Measurements from ENCODE around the gene STAC2. TPM values are rescaled to one million over a fixed set of nuclear protein-coding genes. Genes with fewer than 3 reads are reported as not detected.
"Not testable (repeated sequence)": the region's sequence is repeated elsewhere in the genome, so short reads cannot be mapped to it uniquely, and the experiment has no call there.

STAC2 gene
- total and polyA plus RNA-seq, 7 donors: under 0.01 to 1.1 (median 0.31) TPM; not detected in 1

DNA sequence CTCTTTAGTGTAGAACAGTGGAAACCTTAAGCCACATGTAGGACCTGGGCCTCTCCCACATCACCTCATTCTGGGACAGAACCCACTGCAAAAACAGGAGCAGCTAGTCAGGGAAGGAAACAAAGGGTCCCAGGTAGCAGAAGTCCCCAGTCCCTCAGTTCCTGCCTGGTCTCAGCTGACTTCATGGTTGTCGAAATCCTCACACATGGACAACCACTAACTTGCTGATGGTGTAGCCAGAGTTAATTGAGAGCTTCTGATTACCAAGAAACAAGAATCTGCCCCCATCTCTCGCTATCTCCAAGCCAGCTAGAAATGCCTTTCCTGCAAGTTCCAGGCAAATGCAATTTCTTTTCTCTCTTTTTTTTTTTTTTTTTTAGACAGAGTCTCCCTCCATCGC is 56.2 kb downstream of the STAC2 start:
- Histone ChIP-seq H3K36me3 (no peaks in the 10 kb centered on the region), H3K4me3 (no peak overlapping the region), H3K27me3 (no peaks in the 10 kb centered on the region), H3K27ac (no peak overlapping the region), H3K9me3 (no peaks in the 10 kb centered on the region), H3K4me1 (peaks cover 0 to 20% (median 9%) of the 10 kb centered on the region in 4 donors)
- 78 to 82% methylated on average over 3 of the region's 3 CpGs for WGBS, 2 donors
- DNase-seq: no peak
- TF ChIP-seq POLR2A (IDR thresholded peaks at IDR 0.05): no peak
- TF ChIP-seq, protein P1, sequence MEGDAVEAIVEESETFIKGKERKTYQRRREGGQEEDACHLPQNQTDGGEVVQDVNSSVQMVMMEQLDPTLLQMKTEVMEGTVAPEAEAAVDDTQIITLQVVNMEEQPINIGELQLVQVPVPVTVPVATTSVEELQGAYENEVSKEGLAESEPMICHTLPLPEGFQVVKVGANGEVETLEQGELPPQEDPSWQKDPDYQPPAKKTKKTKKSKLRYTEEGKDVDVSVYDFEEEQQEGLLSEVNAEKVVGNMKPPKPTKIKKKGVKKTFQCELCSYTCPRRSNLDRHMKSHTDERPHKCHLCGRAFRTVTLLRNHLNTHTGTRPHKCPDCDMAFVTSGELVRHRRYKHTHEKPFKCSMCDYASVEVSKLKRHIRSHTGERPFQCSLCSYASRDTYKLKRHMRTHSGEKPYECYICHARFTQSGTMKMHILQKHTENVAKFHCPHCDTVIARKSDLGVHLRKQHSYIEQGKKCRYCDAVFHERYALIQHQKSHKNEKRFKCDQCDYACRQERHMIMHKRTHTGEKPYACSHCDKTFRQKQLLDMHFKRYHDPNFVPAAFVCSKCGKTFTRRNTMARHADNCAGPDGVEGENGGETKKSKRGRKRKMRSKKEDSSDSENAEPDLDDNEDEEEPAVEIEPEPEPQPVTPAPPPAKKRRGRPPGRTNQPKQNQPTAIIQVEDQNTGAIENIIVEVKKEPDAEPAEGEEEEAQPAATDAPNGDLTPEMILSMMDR (IDR thresholded peaks at IDR 0.05): no peak
- TF ChIP-seq POLR2AphosphoS5 (IDR thresholded peaks at IDR 0.05): no peak
- no peak for TF ChIP-seq EP300 (IDR thresholded peaks at IDR 0.05)
- intact Hi-C loops (cut with DNase I): loop anchor here (5.0 kb wide), 1 partner anchor 63 kb away; no protein-coding TSS in a partner anchor

DNA sequence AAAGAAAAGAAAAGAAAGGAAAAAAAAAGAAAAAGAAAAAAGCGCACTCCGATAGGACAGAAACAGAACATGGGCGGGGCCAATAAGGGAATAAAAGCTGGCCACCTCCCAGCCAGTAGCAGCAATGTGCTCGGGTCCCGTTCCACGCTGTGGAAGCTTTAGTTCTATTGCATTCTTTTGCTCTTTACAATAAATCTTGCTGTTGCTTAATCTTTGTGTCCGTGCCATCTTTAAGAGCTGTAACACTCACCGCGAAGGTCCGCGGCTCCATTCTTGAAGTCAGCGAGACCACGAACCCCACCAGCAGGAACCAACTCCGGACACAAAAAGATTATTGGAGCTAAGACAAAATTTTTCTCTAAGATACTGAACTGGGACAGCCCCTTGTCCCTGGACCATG is 56.6 kb downstream of the STAC2 start:
- 76 to 77% methylated on average over 14 of the region's 14 CpGs for WGBS, 2 donors
- no peak for DNase-seq

DNA sequence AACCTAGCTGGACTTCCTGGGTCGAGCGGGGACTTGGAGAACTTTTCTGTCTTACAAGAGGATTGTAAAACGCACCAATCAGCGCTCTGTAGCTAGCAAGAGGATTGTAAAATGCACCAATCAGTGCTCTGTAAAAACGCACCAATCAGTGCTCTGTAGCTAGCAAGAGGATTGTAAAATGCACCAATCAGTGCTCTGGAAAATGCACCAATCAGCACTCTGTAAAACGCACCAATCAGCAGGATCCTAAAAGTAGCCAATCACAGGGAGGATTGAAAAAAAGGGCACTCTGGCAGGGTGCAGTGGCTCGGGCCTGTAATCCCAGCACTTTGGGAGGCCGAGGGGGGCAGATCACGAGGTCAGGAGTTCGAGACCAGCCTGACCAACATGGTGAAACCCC is 57.2 kb downstream of the STAC2 start:
- not testable (repeated sequence) for DNase-seq, H3K4me3 ChIP-seq, H3K27ac ChIP-seq, H3K36me3 ChIP-seq, H3K9me3 ChIP-seq, H3K27me3 ChIP-seq
- peaks cover 0 to 25% (median 16%) of the 10 kb centered on the region in 4 donors for H3K4me1 ChIP-seq
- intact Hi-C loops (cut with DNase I): loop anchor here (5.0 kb wide), 1 partner anchor 64 kb away; no protein-coding TSS in a partner anchor
- WGBS, 2 donors: 93 to 95% methylated on average over 10 of the region's 10 CpGs

More for the DNA sequence above, 56.6 kb downstream of the STAC2 start:
- intact Hi-C loops (cut with DNase I): loop anchor here (5.0 kb wide), 1 partner anchor 63 kb away; no protein-coding TSS in a partner anchor
- TF ChIP-seq POLR2AphosphoS5 (IDR thresholded peaks at IDR 0.05) (no peak), POLR2A (IDR thresholded peaks at IDR 0.05) (no peak)
- Histone ChIP-seq H3K27me3 (no peaks in the 10 kb centered on the region), H3K27ac (no peak overlapping the region), H3K36me3 (no peaks in the 10 kb centered on the region), H3K4me1 (peaks cover 0 to 21% (median 12%) of the 10 kb centered on the region in 4 donors), H3K4me3 (no peak overlapping the region), H3K9me3 (no peaks in the 10 kb centered on the region)

DNA sequence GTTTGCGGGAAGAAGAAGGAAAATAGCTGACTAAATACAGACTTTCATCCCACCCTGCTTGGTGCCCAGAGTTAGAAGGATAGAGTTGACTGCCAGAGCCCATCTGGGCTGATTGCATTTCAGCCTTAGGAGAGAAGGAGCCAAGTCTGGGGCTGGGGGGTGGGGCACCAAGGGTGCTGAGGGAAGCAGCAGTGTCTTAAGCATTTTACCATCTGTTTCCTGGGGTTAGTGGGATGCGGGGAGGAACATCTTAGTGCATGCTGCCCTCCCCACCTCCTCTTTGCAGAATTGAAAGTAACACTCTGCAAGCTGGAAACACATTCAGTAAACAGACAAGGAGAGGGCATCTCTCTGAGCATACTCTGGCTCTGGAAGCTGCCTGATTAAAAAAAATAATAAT is 58.3 kb downstream of the STAC2 start:
- no peak overlapping the region for H3K4me3 ChIP-seq
- intact Hi-C loops (cut with DNase I): loop anchor here (5.0 kb wide), 1 partner anchor 65 kb away; no protein-coding TSS in a partner anchor
- no peak for DNase-seq
- no peaks in the 10 kb centered on the region for H3K9me3 ChIP-seq
- TF ChIP-seq POLR2A (IDR thresholded peaks at IDR 0.05): no peak
- 23 to 54% methylated on average over 2 of the region's 2 CpGs for WGBS, 2 donors
- H3K36me3 ChIP-seq: no peaks in the 10 kb centered on the region
- H3K27me3 ChIP-seq: no peaks in the 10 kb centered on the region
- no peak overlapping the region for H3K27ac ChIP-seq
- H3K4me1 ChIP-seq: peaks cover 0 to 25% (median 16%) of the 10 kb centered on the region in 4 donors

DNA sequence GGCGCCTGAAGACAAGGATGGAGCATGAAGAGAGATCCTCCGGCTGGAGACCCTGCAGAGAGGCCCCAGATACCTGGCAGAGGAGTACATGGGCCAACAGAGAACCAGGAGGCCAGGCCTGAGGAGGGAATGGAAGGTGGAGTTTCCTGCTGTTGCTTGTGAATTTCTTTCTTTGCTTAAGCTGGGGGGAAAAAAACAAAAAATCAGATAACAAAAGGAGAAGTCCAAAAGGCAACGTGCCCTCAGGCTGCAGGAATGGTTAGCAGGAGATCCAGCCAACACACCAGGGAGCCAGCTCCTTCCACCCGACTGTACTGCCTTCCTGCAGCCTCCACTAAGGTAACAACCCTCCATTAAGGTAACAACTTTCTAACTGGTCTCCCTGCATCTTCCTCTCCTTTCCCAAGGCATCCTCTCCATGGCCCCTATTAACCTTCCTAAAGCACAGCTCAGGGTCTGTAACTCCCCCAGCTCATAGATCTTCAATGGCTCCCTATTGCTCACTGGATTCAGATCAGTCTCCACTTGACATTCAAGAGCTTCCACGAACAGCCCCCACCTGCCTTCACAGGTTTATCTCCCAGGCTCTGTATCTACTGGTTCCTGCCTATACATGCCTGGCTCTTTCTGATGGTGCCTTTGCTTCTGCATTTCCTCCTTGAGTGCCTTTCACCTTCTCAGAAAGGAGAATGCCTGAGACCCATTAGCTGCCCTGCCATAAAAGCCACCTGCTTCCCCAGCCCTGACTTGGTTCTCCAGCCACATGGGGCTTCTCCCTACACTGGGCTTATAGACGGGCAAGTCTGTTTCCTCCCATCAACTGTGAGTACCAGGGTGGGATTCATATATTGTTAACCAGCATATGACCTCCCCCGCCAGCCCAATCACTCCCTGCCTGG is 59.1 kb downstream of the STAC2 start:
- intact Hi-C loops (cut with DNase I): loop anchor here (5.0 kb wide), 1 partner anchor 66 kb away; no protein-coding TSS in a partner anchor
- no peaks in the 10 kb centered on the region for H3K36me3 ChIP-seq
- H3K27ac ChIP-seq: no peak overlapping the region
- WGBS, 2 donors: 57 to 58% methylated on average over 7 of the region's 7 CpGs
- H3K4me1 ChIP-seq: peaks cover 0 to 25% (median 16%) of the 10 kb centered on the region in 4 donors
- no peak for TF ChIP-seq EP300 (IDR thresholded peaks at IDR 0.05)
- no peak for TF ChIP-seq POLR2A (IDR thresholded peaks at IDR 0.05)
- TF ChIP-seq, protein P1 (IDR thresholded peaks at IDR 0.05): no peak
- no peak for TF ChIP-seq POLR2AphosphoS5 (IDR thresholded peaks at IDR 0.05)
- H3K27me3 ChIP-seq: no peaks in the 10 kb centered on the region
- no peak overlapping the region for H3K4me3 ChIP-seq
- no peak for DNase-seq
- no peaks in the 10 kb centered on the region for H3K9me3 ChIP-seq

DNA sequence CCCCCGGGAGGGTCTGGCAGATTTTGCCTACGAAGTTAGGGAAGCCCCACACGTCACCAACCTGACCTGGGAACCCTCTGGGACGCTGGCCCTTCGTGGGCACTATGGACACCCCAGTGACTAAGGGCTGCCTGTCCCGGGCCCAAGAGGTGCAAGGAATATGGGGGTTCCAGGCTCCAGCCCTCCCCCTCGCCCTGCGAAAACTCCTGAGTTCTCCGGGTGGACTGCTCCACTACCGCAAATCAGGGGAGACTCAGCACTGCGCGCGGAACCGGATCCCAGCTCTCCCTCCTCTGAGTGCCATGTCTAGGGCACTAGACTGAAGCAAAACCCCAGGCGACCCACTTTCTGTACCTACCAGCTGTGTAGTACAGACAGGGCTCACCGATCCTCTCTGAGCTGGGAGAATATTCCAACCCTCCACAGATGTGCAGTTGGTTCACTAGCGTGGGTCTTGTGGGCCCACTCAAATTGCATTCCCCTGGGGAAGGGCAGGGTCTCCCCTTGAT is 59.9 kb downstream of the STAC2 start, which contains the start of gene ARL5C:
ARL5C (minus strand) TSS at position 321 of the 509 bp plus-strand sequence. CDS start 401 bp downstream, outside the sequence.
- Histone ChIP-seq H3K27me3 (no peaks in the 10 kb centered on the region), H3K9me3 (no peaks in the 10 kb centered on the region), H3K27ac (peak within 1 kb of the TSS in 3 of 4 donors; percentile 50 to 64 (median 60)), H3K36me3 (no peaks in the 10 kb centered on the region), H3K4me1 (peaks cover 0 to 25% (median 16%) of the 10 kb centered on the region in 4 donors), H3K4me3 (peak within 1 kb of the TSS; percentile 35 to 62 (median 50))
- TF ChIP-seq, protein P1 (IDR thresholded peaks at IDR 0.05): no peak
- TF ChIP-seq POLR2A (IDR thresholded peaks at IDR 0.05): no peak
- intact Hi-C loops (cut with DNase I): loop anchor here (5.0 kb wide), 1 partner anchor 66 kb away; no protein-coding TSS in a partner anchor
- WGBS, 2 donors: 57 to 77% methylated on average over 17 of the region's 17 CpGs
- no peak for DNase-seq

Data from sigmoid colon (tissue), 7 donors.